NCI-H1930 (cell line): ENCODE measurements around the gene DMRTC2.

Experiments used
- DNase-seq, 2 experiments: peaks; one replicate each; lab custom pipeline; 2025; lab: John Stamatoyannopoulos, UW

DMRTC2 gene

GRCh38 chr19:41890936-41891335, 46.1 kb downstream of the DMRTC2 start:
- DNase-seq: no peak

DNA sequence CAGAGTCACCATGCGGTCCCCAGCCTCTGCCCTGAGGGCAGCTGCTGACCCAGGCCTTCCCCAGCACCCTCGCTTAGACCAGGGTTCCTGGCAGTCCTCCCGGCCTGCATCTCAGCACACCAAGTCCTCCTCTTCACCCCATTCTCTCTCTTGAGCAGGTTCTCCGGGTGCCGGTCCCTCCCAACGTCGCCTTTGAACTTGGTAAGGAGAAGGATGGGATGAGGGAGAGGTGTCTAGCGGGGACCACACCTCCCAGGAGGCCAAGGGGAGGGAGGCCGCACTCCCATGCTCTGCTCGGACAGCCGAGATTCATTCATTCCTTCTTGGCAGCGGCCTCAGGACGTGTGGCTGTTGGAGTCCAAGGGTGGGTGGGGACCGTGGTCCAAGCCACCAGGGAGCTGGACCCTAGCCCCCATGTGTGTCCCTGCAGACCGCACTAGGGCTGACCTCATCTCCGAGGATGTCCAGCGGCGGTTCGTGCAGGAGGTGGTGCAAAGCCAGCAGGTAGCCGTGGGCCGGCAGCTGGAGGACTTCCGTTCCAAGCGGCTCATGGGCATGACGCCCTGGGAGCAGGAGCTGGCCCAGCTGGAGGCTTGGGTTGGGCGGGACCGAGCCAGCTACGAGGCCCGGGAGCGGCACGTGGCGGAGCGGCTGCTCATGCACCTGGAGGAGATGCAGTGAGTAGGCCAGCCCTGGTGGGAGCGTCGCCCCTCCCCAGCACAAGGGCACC, 47.5 kb downstream of the DMRTC2 start:
- no peak for DNase-seq

DNA sequence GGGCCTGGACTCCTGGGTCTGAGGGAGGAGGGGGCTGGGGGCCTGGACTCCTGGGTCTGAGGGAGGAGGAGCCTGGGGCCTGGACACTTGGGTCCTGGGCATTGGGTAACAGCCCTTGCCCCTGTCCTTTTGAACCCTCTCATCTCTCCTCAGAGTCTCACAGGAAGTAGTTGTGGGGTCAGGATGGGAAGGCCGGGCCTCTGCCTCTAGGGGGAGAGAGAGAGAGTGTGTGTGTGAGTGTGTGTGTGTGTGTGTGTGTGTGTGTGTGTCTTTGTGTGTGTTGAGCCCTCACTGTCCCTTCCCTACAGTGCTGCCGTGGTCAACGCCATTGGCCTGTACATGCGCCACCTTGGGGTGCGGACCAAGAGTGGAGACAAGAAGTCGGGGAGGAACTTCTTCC, 49.1 kb downstream of the DMRTC2 start:
- no peak for DNase-seq

DNA sequence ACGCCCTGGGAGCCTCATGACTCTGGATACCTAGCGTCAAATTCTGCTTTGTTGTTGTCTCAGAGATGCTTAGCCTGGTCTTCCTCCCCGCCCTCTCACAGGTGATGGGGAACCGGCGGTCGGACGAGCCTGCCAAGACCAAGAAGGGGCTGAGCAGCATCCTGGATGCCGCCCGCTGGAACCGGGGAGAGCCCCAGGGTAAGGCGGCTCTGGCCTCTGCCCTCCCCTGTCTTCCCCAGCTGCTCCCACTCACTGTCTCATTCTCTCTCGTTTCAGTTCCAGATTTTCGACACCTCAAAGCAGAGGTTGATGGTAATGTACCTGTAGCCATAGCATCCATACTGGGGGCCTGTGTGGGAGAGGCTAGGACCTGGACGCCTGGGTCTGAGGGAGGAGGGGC, 49.5 kb downstream of the DMRTC2 start:
- DNase-seq: no peak

GRCh38 chr19:41895745-41896580, 51.1 kb downstream of the DMRTC2 start:
- no peak for DNase-seq

GRCh38 chr19:41896581-41896942, 51.7 kb downstream of the DMRTC2 start:
- DNase-seq: no peak

GRCh38 chr19:41897181-41897580, 52.3 kb downstream of the DMRTC2 start:
- DNase-seq: no peak

- DNase-seq: no peak
These were observed 53.0 kb downstream of the DMRTC2 start for GRCh38 chr19:41897820-41898219.

DNA sequence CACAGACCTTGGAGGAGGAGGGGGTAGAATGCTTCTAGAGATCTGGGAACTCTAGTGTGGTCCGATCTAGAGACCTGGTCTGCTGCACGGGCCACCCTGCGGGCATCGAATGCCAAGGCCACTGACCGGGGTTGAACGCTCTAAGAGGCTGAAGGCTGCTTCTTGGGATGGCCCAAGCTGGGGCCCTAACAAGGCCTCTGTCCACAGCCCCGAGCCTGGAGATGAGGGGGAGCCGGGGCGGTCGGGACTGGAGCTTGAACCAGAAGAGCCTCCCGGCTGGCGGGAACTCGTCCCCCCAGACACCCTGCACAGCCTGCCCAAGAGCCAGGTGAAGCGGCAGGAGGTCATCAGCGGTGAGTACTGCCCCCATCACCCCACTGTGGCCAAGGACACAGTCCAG, 53.4 kb downstream of the DMRTC2 start:
- no peak for DNase-seq
